GM23338 (cell line): ENCODE data around the gene TLCD4. TPM values are rescaled to one million over a fixed set of nuclear protein-coding genes. Genes with fewer than 3 reads are reported as not detected.

Source experiments
- ATAC-seq: fragments of 200-7000 bp; cut with Tn5 transposase; 3 replicates; pipeline ENCODE4 v1.9.1; 2020
- DNase-seq: peaks from one replicate; pipeline ENCODE4 v3.0.0-alpha.2; 2015; ENCODE audit warnings: low spot score
- H2AFZ ChIP-seq: fragments of 200-600 bp; sonication (generic); 2 replicates; pipeline ENCODE4 v1.8.0; 2016; ENCODE audit warnings: antibody characterized with exemption, mild to moderate bottlenecking, moderate library complexity
- H3F3A ChIP-seq: fragments of 200-600 bp; sonication (generic); replicated peaks from 2 replicates; pipeline ENCODE4 v1.8.0; 2017; ENCODE audit warnings: antibody characterized with exemption, mixed run types, low read depth
- H3K27ac ChIP-seq: fragments of 200-600 bp; sonication (generic); 2 replicates; pipeline ENCODE4 v1.6.1; 2016; ENCODE audit warnings: low read depth
- H3K27me3 ChIP-seq: fragments of 200-600 bp; sonication (generic); 2 replicates; pipeline ENCODE4 v1.8.0; 2016; ENCODE audit warnings: mild to moderate bottlenecking, mixed run types, moderate library complexity; ENCODE audit not compliant: insufficient read depth
- H3K36me3 ChIP-seq: fragments of 200-600 bp; sonication (generic); 2 replicates; pipeline ENCODE4 v1.8.0; 2016; ENCODE audit warnings: mild to moderate bottlenecking; ENCODE audit not compliant: insufficient read depth
- H3K4me1 ChIP-seq: fragments of 200-600 bp; sonication (generic); 2 replicates; pipeline ENCODE4 v1.8.0; 2016; ENCODE audit warnings: mild to moderate bottlenecking, moderate library complexity; ENCODE audit not compliant: insufficient read depth
- H3K4me2 ChIP-seq: fragments of 200-600 bp; sonication (generic); 2 replicates; pipeline ENCODE4 v1.7.1; 2017; ENCODE audit warnings: mixed run types
- H3K4me3 ChIP-seq: fragments of 200-600 bp; sonication (generic); 2 replicates; pipeline ENCODE4 v1.6.1; 2016; ENCODE audit warnings: mixed run types
- H3K79me2 ChIP-seq: fragments of 200-600 bp; sonication (generic); replicated peaks from 2 replicates; pipeline ENCODE4 v1.8.0; 2017; ENCODE audit warnings: mild to moderate bottlenecking; ENCODE audit not compliant: insufficient read depth
- H3K9me2 ChIP-seq: fragments of 200-600 bp; sonication (generic); 2 replicates; pipeline ENCODE4 v1.8.0; 2017; ENCODE audit not compliant: insufficient read depth
- H4K20me1 ChIP-seq: fragments of 200-600 bp; sonication (generic); replicated peaks from 2 replicates; pipeline ENCODE4 v1.8.0; 2017; ENCODE audit warnings: mild to moderate bottlenecking; ENCODE audit not compliant: insufficient read depth
- H3K27ac Mint-ChIP-seq: 2 replicates; pipeline ENCODE4 v1.8.0; 2020; ENCODE audit warnings: inconsistent platforms, mild to moderate bottlenecking, moderate library complexity, mixed read lengths
- H3K27me3 Mint-ChIP-seq: 3 replicates; pipeline ENCODE4 v1.8.0; 2022; ENCODE audit warnings: low read depth, mild to moderate bottlenecking, moderate library complexity, mixed read lengths, inconsistent platforms; ENCODE audit not compliant: insufficient read depth, poor library complexity
- H3K36me3 Mint-ChIP-seq: 3 replicates; pipeline ENCODE4 v1.8.0; 2021; ENCODE audit warnings: low read depth, mild to moderate bottlenecking, inconsistent platforms, moderate library complexity, mixed read lengths
- H3K4me1 Mint-ChIP-seq: 3 replicates; pipeline ENCODE4 v1.8.0; 2020; ENCODE audit warnings: mild to moderate bottlenecking, inconsistent platforms, mixed read lengths
- H3K4me3 Mint-ChIP-seq: 3 replicates; pipeline ENCODE4 v1.8.0; 2021; ENCODE audit warnings: moderate library complexity, mild to moderate bottlenecking, inconsistent platforms, mixed read lengths
- H3K9me3 Mint-ChIP-seq: 3 replicates; pipeline ENCODE4 v1.8.0; 2020; ENCODE audit warnings: moderate library complexity, mild to moderate bottlenecking, inconsistent platforms, mixed read lengths
- CREB1 ChIP-seq: fragments of 250-450 bp; sonication (Bioruptor Pico); IDR thresholded peaks from 2 replicates; pipeline ENCODE4 v1.5.0; 2020; ENCODE audit warnings: low read depth, mild to moderate bottlenecking, moderate library complexity
- EZH2phosphoT487 ChIP-seq: fragments of 200-600 bp; sonication (generic); IDR thresholded peaks from one replicate; pipeline ENCODE4 v1.8.1; 2018; ENCODE audit warnings: antibody characterized with exemption; ENCODE audit not compliant: unreplicated experiment
- NANOG ChIP-seq: IDR thresholded peaks from 2 replicates; pipeline ENCODE4 v1.6.1; 2016; ENCODE audit warnings: antibody characterized with exemption, borderline replicate concordance
- POLR2AphosphoS5 ChIP-seq: IDR thresholded peaks from 2 replicates; pipeline ENCODE4 v1.6.1; 2016; ENCODE audit warnings: antibody characterized with exemption, low read depth
- STAT1 ChIP-seq: IDR thresholded peaks from one replicate; pipeline ENCODE4 v1.6.1; 2016; ENCODE audit warnings: antibody characterized with exemption; ENCODE audit not compliant: unreplicated experiment
- ZNF114 ChIP-seq: fragments of 250-450 bp; sonication (Bioruptor Pico); IDR thresholded peaks from 2 replicates; pipeline ENCODE4 v1.5.0; 2020; ENCODE audit warnings: mild to moderate bottlenecking, moderate library complexity
- ZNF331 ChIP-seq: fragments of 250-450 bp; sonication (Bioruptor Pico); IDR thresholded peaks from 2 replicates; pipeline ENCODE4 v1.5.0; 2020; ENCODE audit warnings: low read depth, mild to moderate bottlenecking, moderate library complexity
- polyA plus RNA-seq: library from polyadenylated mRNA; unstranded; fragments of >200 nt; fragmentation: Nextera tagmentation; extraction: Ambion mirVana; gene quantifications from 2 replicates; pipeline ENCODE4 v1.2.1, GENCODE V29; 2016
- total RNA-seq: library from RNA; depleted of rRNA; stranded (reverse); fragments of >200 nt; shearing (Covaris generic); gene quantifications from 2 replicates; pipeline ENCODE4 v1.2.3, GENCODE V29; 2014
- TF ChIP-seq, protein P1 (sequence below): IDR thresholded peaks from one replicate; pipeline ENCODE4 v1.6.1; 2018; ENCODE audit warnings: antibody characterized with exemption; ENCODE audit not compliant: unreplicated experiment
- TF ChIP-seq, protein P2 (sequence below): IDR thresholded peaks from 2 replicates; pipeline ENCODE4 v1.6.1; 2016; ENCODE audit warnings: antibody characterized with exemption
- TF ChIP-seq, protein P3 (sequence below), 2 experiments: fragments of 200-600 bp in 1 of 2; sonication (generic) in 1 of 2; conservative IDR thresholded peaks; 2 replicates each; pipeline versions ENCODE4 v1.5.1 to v1.6.1; 2016 to 2017; ENCODE audit warnings: antibody characterized with exemption in 2 of 2, low read depth in 2 of 2, mild to moderate bottlenecking in 2 of 2, moderate library complexity in 1 of 2
- TF ChIP-seq, protein P4 (sequence below): fragments of 250-450 bp; sonication (Bioruptor Pico); IDR thresholded peaks from 2 replicates; pipeline ENCODE4 v1.5.0; 2020; ENCODE audit warnings: mild to moderate bottlenecking, moderate library complexity

TLCD4 gene
- total and polyA plus RNA-seq, 2 experiments from 2014 or later: 3.5 to 4.2 TPM

DNA sequence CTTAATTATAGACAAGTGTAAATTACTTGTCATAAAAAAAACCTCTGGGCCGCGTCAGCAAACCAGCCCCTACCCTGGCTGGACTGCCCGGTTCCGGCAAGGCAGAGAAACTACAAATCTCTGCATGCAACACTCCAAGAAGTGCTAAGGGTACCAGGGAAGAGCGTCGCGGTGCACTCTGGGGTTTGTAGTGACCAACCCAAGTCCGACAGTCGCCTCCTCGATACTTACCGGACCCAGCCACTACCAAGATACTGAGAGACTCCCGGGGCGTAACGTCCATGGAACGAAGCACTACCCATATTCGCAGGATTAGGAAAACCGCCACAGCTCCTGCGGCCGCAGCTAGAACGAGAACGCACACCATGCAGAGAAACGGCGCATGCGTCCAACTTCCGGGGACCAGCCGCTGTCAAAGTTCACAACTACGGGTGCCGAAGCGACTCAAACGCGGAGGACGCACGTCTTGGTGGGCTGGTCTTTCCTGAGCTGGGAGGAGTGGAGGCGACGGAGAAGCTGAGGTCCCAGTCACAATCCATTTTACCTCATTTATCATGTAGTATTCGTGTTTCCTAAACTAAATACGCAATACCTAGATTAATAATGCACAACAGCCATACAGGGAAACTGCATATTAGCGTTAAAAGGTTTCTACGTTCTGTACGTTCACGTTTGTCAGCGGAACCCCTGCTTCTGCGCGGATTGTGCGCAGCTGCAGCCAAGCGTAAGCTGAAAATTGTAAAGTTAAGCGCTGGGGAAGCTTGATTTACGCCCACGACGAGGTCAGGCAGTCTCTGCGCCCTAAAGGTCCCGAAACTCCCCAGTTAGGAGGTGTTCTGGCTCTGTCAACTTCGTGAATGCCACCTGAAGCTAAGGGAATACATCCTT lies 44.4 kb upstream of the TLCD4 start, which contains the start of gene ALG14:
ALG14 (minus strand) TSS at position 420 of the 888 bp plus-strand sequence; CDS start at position 367, 53 bp downstream.
- peak within 1 kb of the TSS; percentile 85 for H3K4me2 ChIP-seq
- peak within 1 kb of the TSS; percentile 62 for H3K4me3 ChIP-seq
- TF ChIP-seq ZNF114: no peak
- TF ChIP-seq, protein P1, sequence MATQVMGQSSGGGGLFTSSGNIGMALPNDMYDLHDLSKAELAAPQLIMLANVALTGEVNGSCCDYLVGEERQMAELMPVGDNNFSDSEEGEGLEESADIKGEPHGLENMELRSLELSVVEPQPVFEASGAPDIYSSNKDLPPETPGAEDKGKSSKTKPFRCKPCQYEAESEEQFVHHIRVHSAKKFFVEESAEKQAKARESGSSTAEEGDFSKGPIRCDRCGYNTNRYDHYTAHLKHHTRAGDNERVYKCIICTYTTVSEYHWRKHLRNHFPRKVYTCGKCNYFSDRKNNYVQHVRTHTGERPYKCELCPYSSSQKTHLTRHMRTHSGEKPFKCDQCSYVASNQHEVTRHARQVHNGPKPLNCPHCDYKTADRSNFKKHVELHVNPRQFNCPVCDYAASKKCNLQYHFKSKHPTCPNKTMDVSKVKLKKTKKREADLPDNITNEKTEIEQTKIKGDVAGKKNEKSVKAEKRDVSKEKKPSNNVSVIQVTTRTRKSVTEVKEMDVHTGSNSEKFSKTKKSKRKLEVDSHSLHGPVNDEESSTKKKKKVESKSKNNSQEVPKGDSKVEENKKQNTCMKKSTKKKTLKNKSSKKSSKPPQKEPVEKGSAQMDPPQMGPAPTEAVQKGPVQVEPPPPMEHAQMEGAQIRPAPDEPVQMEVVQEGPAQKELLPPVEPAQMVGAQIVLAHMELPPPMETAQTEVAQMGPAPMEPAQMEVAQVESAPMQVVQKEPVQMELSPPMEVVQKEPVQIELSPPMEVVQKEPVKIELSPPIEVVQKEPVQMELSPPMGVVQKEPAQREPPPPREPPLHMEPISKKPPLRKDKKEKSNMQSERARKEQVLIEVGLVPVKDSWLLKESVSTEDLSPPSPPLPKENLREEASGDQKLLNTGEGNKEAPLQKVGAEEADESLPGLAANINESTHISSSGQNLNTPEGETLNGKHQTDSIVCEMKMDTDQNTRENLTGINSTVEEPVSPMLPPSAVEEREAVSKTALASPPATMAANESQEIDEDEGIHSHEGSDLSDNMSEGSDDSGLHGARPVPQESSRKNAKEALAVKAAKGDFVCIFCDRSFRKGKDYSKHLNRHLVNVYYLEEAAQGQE: no peak
- TF ChIP-seq STAT1: no peak
- TF ChIP-seq, protein P2, sequence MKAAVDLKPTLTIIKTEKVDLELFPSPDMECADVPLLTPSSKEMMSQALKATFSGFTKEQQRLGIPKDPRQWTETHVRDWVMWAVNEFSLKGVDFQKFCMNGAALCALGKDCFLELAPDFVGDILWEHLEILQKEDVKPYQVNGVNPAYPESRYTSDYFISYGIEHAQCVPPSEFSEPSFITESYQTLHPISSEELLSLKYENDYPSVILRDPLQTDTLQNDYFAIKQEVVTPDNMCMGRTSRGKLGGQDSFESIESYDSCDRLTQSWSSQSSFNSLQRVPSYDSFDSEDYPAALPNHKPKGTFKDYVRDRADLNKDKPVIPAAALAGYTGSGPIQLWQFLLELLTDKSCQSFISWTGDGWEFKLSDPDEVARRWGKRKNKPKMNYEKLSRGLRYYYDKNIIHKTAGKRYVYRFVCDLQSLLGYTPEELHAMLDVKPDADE: peak; percentile 95
- TF ChIP-seq POLR2AphosphoS5: peak; percentile 90
- TF ChIP-seq, protein P3, sequence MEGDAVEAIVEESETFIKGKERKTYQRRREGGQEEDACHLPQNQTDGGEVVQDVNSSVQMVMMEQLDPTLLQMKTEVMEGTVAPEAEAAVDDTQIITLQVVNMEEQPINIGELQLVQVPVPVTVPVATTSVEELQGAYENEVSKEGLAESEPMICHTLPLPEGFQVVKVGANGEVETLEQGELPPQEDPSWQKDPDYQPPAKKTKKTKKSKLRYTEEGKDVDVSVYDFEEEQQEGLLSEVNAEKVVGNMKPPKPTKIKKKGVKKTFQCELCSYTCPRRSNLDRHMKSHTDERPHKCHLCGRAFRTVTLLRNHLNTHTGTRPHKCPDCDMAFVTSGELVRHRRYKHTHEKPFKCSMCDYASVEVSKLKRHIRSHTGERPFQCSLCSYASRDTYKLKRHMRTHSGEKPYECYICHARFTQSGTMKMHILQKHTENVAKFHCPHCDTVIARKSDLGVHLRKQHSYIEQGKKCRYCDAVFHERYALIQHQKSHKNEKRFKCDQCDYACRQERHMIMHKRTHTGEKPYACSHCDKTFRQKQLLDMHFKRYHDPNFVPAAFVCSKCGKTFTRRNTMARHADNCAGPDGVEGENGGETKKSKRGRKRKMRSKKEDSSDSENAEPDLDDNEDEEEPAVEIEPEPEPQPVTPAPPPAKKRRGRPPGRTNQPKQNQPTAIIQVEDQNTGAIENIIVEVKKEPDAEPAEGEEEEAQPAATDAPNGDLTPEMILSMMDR (conservative IDR thresholded peaks at IDR 0.05; ENCODE audit: low read depth in 2 of 2): no peak
- no peak for TF ChIP-seq EZH2phosphoT487
- no peak for TF ChIP-seq ZNF331
- no peak for TF ChIP-seq NANOG
- peak; percentile 48 for TF ChIP-seq CREB1 (CRISPR knock-in tag)
- TF ChIP-seq, protein P4, sequence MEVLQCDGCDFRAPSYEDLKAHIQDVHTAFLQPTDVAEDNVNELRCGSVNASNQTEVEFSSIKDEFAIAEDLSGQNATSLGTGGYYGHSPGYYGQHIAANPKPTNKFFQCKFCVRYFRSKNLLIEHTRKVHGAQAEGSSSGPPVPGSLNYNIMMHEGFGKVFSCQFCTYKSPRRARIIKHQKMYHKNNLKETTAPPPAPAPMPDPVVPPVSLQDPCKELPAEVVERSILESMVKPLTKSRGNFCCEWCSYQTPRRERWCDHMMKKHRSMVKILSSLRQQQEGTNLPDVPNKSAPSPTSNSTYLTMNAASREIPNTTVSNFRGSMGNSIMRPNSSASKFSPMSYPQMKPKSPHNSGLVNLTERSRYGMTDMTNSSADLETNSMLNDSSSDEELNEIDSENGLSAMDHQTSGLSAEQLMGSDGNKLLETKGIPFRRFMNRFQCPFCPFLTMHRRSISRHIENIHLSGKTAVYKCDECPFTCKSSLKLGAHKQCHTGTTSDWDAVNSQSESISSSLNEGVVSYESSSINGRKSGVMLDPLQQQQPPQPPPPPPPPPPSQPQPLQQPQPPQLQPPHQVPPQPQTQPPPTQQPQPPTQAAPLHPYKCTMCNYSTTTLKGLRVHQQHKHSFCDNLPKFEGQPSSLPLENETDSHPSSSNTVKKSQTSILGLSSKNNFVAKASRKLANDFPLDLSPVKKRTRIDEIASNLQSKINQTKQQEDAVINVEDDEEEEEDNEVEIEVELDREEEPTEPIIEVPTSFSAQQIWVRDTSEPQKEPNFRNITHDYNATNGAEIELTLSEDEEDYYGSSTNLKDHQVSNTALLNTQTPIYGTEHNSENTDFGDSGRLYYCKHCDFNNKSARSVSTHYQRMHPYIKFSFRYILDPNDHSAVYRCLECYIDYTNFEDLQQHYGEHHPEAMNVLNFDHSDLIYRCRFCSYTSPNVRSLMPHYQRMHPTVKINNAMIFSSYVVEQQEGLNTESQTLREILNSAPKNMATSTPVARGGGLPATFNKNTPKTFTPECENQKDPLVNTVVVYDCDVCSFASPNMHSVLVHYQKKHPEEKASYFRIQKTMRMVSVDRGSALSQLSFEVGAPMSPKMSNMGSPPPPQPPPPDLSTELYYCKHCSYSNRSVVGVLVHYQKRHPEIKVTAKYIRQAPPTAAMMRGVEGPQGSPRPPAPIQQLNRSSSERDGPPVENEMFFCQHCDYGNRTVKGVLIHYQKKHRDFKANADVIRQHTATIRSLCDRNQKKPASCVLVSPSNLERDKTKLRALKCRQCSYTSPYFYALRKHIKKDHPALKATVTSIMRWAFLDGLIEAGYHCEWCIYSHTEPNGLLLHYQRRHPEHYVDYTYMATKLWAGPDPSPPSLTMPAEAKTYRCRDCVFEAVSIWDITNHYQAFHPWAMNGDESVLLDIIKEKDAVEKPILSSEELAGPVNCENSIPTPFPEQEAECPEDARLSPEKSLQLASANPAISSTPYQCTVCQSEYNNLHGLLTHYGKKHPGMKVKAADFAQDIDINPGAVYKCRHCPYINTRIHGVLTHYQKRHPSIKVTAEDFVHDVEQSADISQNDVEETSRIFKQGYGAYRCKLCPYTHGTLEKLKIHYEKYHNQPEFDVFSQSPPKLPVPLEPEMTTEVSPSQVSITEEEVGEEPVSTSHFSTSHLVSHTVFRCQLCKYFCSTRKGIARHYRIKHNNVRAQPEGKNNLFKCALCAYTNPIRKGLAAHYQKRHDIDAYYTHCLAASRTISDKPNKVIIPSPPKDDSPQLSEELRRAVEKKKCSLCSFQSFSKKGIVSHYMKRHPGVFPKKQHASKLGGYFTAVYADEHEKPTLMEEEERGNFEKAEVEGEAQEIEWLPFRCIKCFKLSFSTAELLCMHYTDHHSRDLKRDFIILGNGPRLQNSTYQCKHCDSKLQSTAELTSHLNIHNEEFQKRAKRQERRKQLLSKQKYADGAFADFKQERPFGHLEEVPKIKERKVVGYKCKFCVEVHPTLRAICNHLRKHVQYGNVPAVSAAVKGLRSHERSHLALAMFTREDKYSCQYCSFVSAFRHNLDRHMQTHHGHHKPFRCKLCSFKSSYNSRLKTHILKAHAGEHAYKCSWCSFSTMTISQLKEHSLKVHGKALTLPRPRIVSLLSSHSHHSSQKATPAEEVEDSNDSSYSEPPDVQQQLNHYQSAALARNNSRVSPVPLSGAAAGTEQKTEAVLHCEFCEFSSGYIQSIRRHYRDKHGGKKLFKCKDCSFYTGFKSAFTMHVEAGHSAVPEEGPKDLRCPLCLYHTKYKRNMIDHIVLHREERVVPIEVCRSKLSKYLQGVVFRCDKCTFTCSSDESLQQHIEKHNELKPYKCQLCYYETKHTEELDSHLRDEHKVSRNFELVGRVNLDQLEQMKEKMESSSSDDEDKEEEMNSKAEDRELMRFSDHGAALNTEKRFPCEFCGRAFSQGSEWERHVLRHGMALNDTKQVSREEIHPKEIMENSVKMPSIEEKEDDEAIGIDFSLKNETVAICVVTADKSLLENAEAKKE (CRISPR knock-in tag): no peak
- H3K27me3 Mint-ChIP-seq: no peaks in the 10 kb centered on the region
- no peaks in the 10 kb centered on the region for H4K20me1 ChIP-seq
- H3K4me1 ChIP-seq: peaks cover 6% of the 10 kb centered on the region; the same call in 1 of the 2 replicates
- ATAC-seq (peak; percentile 99), DNase-seq (peak; percentile 96)
- H2AFZ ChIP-seq: peak within 1 kb of the TSS; percentile 94
- H3F3A ChIP-seq: no peaks in the 10 kb centered on the region
- H3K27me3 ChIP-seq: no peaks in the 10 kb centered on the region; the same call in 1 of the 2 replicates
- H3K36me3 Mint-ChIP-seq: no peaks in the 10 kb centered on the region
- H3K79me2 ChIP-seq: no peaks in the 10 kb centered on the region
- H3K27ac ChIP-seq: no peak within 1 kb of the TSS
- H3K4me3 Mint-ChIP-seq: peak within 1 kb of the TSS; percentile 96
- H3K9me2 ChIP-seq: no peaks in the 10 kb centered on the region
- H3K4me1 Mint-ChIP-seq: peaks cover 2% of the 10 kb centered on the region; the same call in 1 of the 3 replicates
- no peaks in the 10 kb centered on the region for H3K9me3 Mint-ChIP-seq
- no peaks in the 10 kb centered on the region for H3K36me3 ChIP-seq
- H3K27ac Mint-ChIP-seq: peak within 1 kb of the TSS; percentile 87; the same call in 1 of the 2 replicates
